ENCODE measurements around the gene POU6F2. TPM values are rescaled to one million over a fixed set of nuclear protein-coding genes. Genes with fewer than 3 reads are reported as not detected.

The POU6F2 gene
- total RNA-seq, 5 donors from 2014 or later (not counting 1 experiment from before 2014, with no cell fraction given) = not detected

DNA sequence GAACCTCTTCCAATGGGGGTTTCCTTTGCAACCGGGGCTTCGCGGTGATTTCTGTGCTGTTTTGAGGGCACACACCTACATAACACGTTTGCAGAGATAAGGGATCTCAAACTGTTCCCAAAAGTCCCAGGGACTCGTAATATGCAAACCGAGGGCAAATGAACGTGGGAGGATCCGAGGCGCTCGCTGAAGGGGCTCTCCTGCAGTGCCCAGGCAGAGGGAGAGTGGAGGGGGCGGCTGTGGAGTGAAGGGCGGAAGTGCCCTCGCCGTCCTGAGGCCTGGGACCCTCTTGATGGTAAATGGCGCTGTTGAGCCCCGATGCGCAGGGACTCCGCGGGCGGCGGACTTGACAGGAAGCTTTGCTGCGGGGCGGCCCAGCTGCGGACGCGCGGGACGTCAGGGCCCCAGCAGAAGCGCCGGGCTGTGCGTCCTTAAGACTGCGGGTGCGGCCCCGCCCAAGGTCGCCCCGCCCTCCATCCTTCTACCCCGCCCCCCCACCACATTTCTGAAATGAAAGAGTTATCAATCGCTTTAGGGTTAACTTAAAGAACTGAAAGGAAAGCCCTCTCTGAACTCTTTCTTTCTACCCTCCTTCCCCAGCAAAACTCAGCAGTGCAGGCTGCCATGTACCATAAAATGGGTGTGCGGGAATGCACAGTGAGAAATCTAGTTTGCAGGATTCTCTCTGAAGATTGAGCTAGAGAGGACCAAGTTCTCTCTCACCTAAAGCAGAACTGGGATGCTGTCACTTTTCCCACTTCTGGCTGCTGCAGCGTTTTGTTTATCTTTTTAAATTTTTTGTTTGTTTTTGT is 436.7 kb downstream of the POU6F2 start:
- H3K27ac ChIP-seq (ENCODE audit: low read length) = no peak overlapping the region
- Mint-ChIP-seq H3K9me3 (no peaks in the 10 kb centered on the region), H3K27ac (peak overlapping the region in 1 of 2 donors; percentile 13), H3K36me3 (no peaks in the 10 kb centered on the region), H3K4me1 (peaks cover 10 to 12% (median 11%) of the 10 kb centered on the region in 3 donors), H3K27me3 (peaks cover 29 to 30% of the 10 kb centered on the region in 2 donors), H3K4me3 (peak overlapping the region; percentile 72 to 88 (median 77))
- DNase-seq = peak in 33 of 35 experiments; percentile 1 to 46 (median 19)
- 0% methylated on average over 19 of the region's 40 CpGs for WGBS (ENCODE audit: insufficient coverage)
- H3K27me3 ChIP-seq (replicated peaks in 1 of 2; ENCODE audit: control insufficient read depth in 2 of 2, extremely low read depth in 1 of 2, insufficient read depth in 2 of 2, low read length in 1 of 2) = peaks cover 0 to 9% of the 10 kb centered on the region in 2 experiments
- peak; percentile 81 to 87 (median 86) for ATAC-seq (replicated peaks in 1 of 4)
- no peaks in the 10 kb centered on the region for H3K36me3 ChIP-seq (ENCODE audit: control insufficient read depth in 2 of 2, extremely low read depth in 1 of 2, insufficient read depth in 1 of 2, low read length in 1 of 2)
- ChIA-PET POLR2A (no interaction called here), CTCF (no interaction called here)
- H3K4me3 ChIP-seq (ENCODE audit: control insufficient read depth in 1 of 2, extremely low read depth in 1 of 2, low read length in 1 of 2) = peak overlapping the region; percentile 43 to 74
- H3K4me1 ChIP-seq (ENCODE audit: control insufficient read depth in 1 of 2, extremely low read depth in 1 of 2, insufficient read depth in 2 of 2, low read length in 2 of 2) = peaks cover 2 to 11% of the 10 kb centered on the region in 2 experiments
- H3K9me3 ChIP-seq = no peaks in the 10 kb centered on the region

DNA sequence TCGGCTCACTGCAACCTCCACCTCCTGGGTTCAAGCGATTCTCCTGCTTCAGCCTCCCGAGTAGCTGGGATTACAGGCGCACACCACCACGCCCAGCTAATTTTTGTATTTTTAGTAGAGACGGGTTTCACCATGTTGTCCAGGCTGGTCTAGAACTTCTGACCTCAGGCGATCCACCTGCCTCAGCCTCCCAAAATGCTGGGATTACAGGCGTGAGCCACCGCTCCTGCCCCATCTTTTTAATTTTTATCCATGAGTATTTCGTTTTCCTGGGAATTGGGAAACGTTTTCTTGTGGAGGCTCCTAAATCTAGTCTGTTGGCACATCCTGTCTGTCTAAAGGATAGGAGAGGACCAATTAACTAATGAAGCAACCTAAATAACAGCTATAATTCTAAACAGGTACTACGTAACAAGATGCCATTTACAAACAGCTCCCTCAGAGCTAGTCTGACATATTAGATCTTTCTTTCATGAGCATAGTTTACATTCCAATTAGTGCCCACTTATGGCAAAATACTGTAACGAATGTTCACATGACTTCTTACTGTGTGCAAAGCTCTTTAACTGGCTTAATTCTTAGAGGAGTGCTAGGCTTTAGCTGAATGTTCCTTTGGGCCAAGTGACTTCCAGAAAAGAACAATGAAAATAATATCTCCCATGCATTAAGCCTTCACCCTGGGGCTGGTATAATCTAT is 437.5 kb downstream of the POU6F2 start:
- CTCF ChIA-PET = no interaction called here
- H3K4me3 ChIP-seq (ENCODE audit: control insufficient read depth in 1 of 2, extremely low read depth in 1 of 2, low read length in 1 of 2) = peak overlapping the region in 1 of 2 donors; percentile 74

DNA sequence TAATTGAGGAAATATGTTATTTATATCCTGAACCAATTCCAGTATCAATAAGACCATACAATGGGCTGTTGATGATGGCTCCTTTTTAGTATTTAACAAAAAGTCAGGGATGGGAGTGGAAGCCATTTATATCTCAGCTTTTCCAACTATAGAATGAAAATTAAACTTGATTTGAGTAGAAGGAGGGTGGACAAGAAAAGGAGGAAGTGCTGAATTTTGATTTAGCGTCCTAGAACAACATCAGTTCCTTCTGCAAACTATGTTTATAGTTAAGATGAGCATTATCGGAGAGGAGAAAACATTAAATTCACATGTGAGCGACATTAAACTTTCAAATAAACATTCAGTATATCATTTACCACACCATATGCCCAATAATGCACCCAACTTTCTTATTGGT is 439.2 kb downstream of the POU6F2 start:
- no peak overlapping the region for H3K27ac ChIP-seq (ENCODE audit: low read length)
- Mint-ChIP-seq H3K4me1 (peaks cover 10 to 12% (median 11%) of the 10 kb centered on the region in 3 donors), H3K36me3 (no peaks in the 10 kb centered on the region), H3K27ac (no peak overlapping the region), H3K9me3 (no peaks in the 10 kb centered on the region), H3K4me3 (no peak overlapping the region), H3K27me3 (peaks cover 31% of the 10 kb centered on the region in 2 donors)
- peaks cover 2 to 11% of the 10 kb centered on the region in 2 experiments for H3K4me1 ChIP-seq (ENCODE audit: control insufficient read depth in 1 of 2, extremely low read depth in 1 of 2, insufficient read depth in 2 of 2, low read length in 2 of 2)
- no peaks in the 10 kb centered on the region for H3K9me3 ChIP-seq
- ChIA-PET POLR2A (no interaction called here), CTCF (no interaction called here)
- no CpG with 5 or more reads among the region's 3 CpGs for WGBS (ENCODE audit: insufficient coverage)
- peaks cover 0 to 9% of the 10 kb centered on the region in 2 experiments for H3K27me3 ChIP-seq (replicated peaks in 1 of 2; ENCODE audit: control insufficient read depth in 2 of 2, extremely low read depth in 1 of 2, insufficient read depth in 2 of 2, low read length in 1 of 2)
- H3K4me3 ChIP-seq (ENCODE audit: control insufficient read depth in 1 of 2, extremely low read depth in 1 of 2, low read length in 1 of 2) = no peak overlapping the region
- DNase-seq (no peak), ATAC-seq (replicated peaks in 1 of 4) (no peak)
- H3K36me3 ChIP-seq (ENCODE audit: control insufficient read depth in 2 of 2, extremely low read depth in 1 of 2, insufficient read depth in 1 of 2, low read length in 1 of 2) = no peaks in the 10 kb centered on the region

More for the DNA sequence above, 437.5 kb downstream of the POU6F2 start:
- Histone ChIP-seq H3K4me1 (ENCODE audit: control insufficient read depth in 1 of 2, extremely low read depth in 1 of 2, insufficient read depth in 2 of 2, low read length in 2 of 2) (peaks cover 2 to 11% of the 10 kb centered on the region in 2 experiments), H3K27ac (ENCODE audit: low read length) (no peak overlapping the region), H3K36me3 (ENCODE audit: control insufficient read depth in 2 of 2, extremely low read depth in 1 of 2, insufficient read depth in 1 of 2, low read length in 1 of 2) (no peaks in the 10 kb centered on the region), H3K27me3 (replicated peaks in 1 of 2; ENCODE audit: control insufficient read depth in 2 of 2, extremely low read depth in 1 of 2, insufficient read depth in 2 of 2, low read length in 1 of 2) (peaks cover 0 to 9% of the 10 kb centered on the region in 2 experiments), H3K9me3 (no peaks in the 10 kb centered on the region)
- Mint-ChIP-seq H3K4me1 (peaks cover 10 to 12% (median 11%) of the 10 kb centered on the region in 3 donors), H3K27ac (no peak overlapping the region), H3K27me3 (peaks cover 29 to 30% of the 10 kb centered on the region in 2 donors), H3K36me3 (no peaks in the 10 kb centered on the region), H3K4me3 (peak overlapping the region; percentile 72 to 88 (median 77)), H3K9me3 (no peaks in the 10 kb centered on the region)
- ATAC-seq (replicated peaks in 1 of 4) = no peak
- 100% methylated on average over 2 of the region's 13 CpGs for WGBS (ENCODE audit: insufficient coverage)
- POLR2A ChIA-PET = no interaction called here
- no peak for DNase-seq

DNA sequence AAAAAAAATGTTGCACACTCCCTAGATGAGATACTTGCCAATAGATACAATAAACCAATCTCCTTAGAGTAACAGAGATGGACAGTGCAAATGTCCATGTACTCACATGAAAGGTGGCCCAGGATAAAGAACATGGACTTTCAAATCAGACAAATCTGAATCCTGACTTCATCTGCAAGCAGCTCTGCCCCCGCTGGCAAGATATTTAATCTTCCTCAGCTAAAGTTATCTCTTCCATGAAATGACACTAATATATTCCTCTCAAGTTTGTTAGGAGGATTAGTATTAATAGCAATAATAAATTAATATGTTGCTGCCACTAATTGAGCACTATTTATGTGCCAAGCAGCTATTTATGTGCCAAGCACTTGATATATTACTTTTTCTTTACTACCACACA is 439.9 kb downstream of the POU6F2 start:
- ATAC-seq (replicated peaks in 1 of 4) = no peak
- Histone ChIP-seq H3K27me3 (replicated peaks in 1 of 2; ENCODE audit: control insufficient read depth in 2 of 2, extremely low read depth in 1 of 2, insufficient read depth in 2 of 2, low read length in 1 of 2) (peaks cover 0 to 9% of the 10 kb centered on the region in 2 experiments), H3K4me1 (ENCODE audit: control insufficient read depth in 1 of 2, extremely low read depth in 1 of 2, insufficient read depth in 2 of 2, low read length in 2 of 2) (peaks cover 2 to 11% of the 10 kb centered on the region in 2 experiments), H3K27ac (ENCODE audit: low read length) (no peak overlapping the region), H3K9me3 (no peaks in the 10 kb centered on the region), H3K4me3 (ENCODE audit: control insufficient read depth in 1 of 2, extremely low read depth in 1 of 2, low read length in 1 of 2) (no peak overlapping the region), H3K36me3 (ENCODE audit: control insufficient read depth in 2 of 2, extremely low read depth in 1 of 2, insufficient read depth in 1 of 2, low read length in 1 of 2) (no peaks in the 10 kb centered on the region)
- no CpG with 5 or more reads among the region's 1 CpG for WGBS (ENCODE audit: insufficient coverage)
- DNase-seq = no peak
- H3K27ac Mint-ChIP-seq = no peak overlapping the region
- CTCF ChIA-PET = no interaction called here
- no peak overlapping the region for H3K4me3 Mint-ChIP-seq
- H3K36me3 Mint-ChIP-seq = no peaks in the 10 kb centered on the region
- H3K4me1 Mint-ChIP-seq = peaks cover 10 to 12% (median 11%) of the 10 kb centered on the region in 3 donors
- H3K9me3 Mint-ChIP-seq = no peaks in the 10 kb centered on the region
- POLR2A ChIA-PET = no interaction called here
- H3K27me3 Mint-ChIP-seq = peaks cover 31 to 37% of the 10 kb centered on the region in 2 donors

DNA sequence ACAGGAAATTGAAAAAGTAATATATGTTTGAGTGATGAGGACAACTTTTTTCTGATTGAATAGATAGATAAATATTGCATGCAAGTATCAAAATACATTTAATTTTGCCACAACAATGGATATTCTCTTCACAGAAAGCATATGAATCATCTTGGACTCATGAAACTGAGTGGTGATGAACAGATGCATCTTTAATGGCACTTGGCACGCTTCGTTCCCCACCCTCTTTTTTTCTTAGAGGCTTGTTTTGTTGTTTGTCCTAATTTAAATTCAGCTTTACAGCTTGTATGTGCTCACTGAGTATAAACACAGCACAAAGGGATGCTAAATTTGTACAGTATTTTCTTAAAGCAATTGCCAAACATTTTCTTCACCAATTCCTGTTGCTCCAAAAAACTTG is 443.5 kb downstream of the POU6F2 start:
- Histone ChIP-seq H3K9me3 (no peaks in the 10 kb centered on the region), H3K4me3 (ENCODE audit: control insufficient read depth in 1 of 2, extremely low read depth in 1 of 2, low read length in 1 of 2) (no peak overlapping the region), H3K36me3 (ENCODE audit: control insufficient read depth in 2 of 2, extremely low read depth in 1 of 2, insufficient read depth in 1 of 2, low read length in 1 of 2) (no peaks in the 10 kb centered on the region), H3K27ac (ENCODE audit: low read length) (no peak overlapping the region), H3K4me1 (ENCODE audit: control insufficient read depth in 1 of 2, extremely low read depth in 1 of 2, insufficient read depth in 2 of 2, low read length in 2 of 2) (no peaks in the 10 kb centered on the region), H3K27me3 (replicated peaks in 1 of 2; ENCODE audit: control insufficient read depth in 2 of 2, extremely low read depth in 1 of 2, insufficient read depth in 2 of 2, low read length in 1 of 2) (no peaks in the 10 kb centered on the region)
- whole genome bisulfite sequencing (ENCODE audit: insufficient coverage) = no CpG with 5 or more reads among the region's 2 CpGs
- Mint-ChIP-seq H3K27me3 (peaks cover 16 to 36% of the 10 kb centered on the region in 2 donors), H3K36me3 (no peaks in the 10 kb centered on the region), H3K4me3 (no peak overlapping the region), H3K4me1 (no peaks in the 10 kb centered on the region), H3K9me3 (no peaks in the 10 kb centered on the region), H3K27ac (no peak overlapping the region)
- DNase-seq (no peak), ATAC-seq (replicated peaks in 1 of 4) (no peak)
- POLR2A ChIA-PET = interaction anchor here (0.6 kb wide), 2 partner anchors 142 to 945 kb away, joined by 3 read pairs; no protein-coding TSS in a partner anchor
- CTCF ChIA-PET = no interaction called here

DNA sequence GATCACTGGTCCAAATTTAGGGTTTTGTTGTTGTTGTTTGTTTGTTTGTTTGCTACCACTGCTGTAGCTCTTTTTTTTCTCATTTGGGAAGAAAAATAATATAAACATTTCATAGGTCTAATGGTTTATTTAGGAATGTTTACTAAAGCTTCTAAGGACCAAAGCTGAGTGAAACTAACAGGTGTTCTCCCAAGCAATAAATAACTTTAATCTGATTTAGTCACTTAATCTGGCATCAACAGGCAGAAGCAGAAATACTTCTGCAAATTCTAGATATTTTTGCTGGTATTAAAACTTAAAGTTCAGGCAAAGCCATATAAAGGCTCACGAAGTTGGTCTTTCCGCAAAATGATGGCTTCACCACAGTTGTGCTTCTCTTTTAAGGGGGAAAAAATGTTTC is 444.0 kb downstream of the POU6F2 start:
- H3K4me1 ChIP-seq (ENCODE audit: control insufficient read depth in 1 of 2, extremely low read depth in 1 of 2, insufficient read depth in 2 of 2, low read length in 2 of 2) = no peaks in the 10 kb centered on the region
- DNase-seq = no peak
- Mint-ChIP-seq H3K27me3 (peaks cover 13 to 32% of the 10 kb centered on the region in 2 donors), H3K36me3 (no peaks in the 10 kb centered on the region), H3K4me3 (no peak overlapping the region), H3K9me3 (no peaks in the 10 kb centered on the region), H3K4me1 (no peaks in the 10 kb centered on the region), H3K27ac (no peak overlapping the region)
- no peak overlapping the region for H3K4me3 ChIP-seq (ENCODE audit: control insufficient read depth in 1 of 2, extremely low read depth in 1 of 2, low read length in 1 of 2)
- ChIA-PET CTCF (interaction anchor here in 1 of 2 donors (0.5 kb wide), 1 partner anchor 729 kb away, joined by 9 read pairs; no protein-coding TSS in a partner anchor), POLR2A (interaction anchor here (0.6 kb wide), 2 partner anchors 141 to 945 kb away, joined by 3 read pairs; no protein-coding TSS in a partner anchor)
- no peak for ATAC-seq (replicated peaks in 1 of 4)
- no peaks in the 10 kb centered on the region for H3K27me3 ChIP-seq (replicated peaks in 1 of 2; ENCODE audit: control insufficient read depth in 2 of 2, extremely low read depth in 1 of 2, insufficient read depth in 2 of 2, low read length in 1 of 2)
- WGBS (ENCODE audit: insufficient coverage) = 94% methylated on average over 2 of the region's 2 CpGs
- H3K27ac ChIP-seq (ENCODE audit: low read length) = no peak overlapping the region
- no peaks in the 10 kb centered on the region for H3K9me3 ChIP-seq
- no peaks in the 10 kb centered on the region for H3K36me3 ChIP-seq (ENCODE audit: control insufficient read depth in 2 of 2, extremely low read depth in 1 of 2, insufficient read depth in 1 of 2, low read length in 1 of 2)

Measured in T-cell (primary cell).